Left forelimb (tissue), 1 donor: ENCODE measurements around the gene H6PD.

Experiments used
- DNase-seq: peaks from one replicate; pipeline ENCODE4 v3.0.0-alpha.2; 2018; ENCODE audit warnings: low spot score

Gene H6PD

GRCh38 chr1:9240914-9241820 lies 6.6 kb downstream of the H6PD start:
- DNase-seq, result no peak

GRCh38 chr1:9241891-9242290 lies 7.3 kb downstream of the H6PD start:
- no peak for DNase-seq

GRCh38 chr1:9242338-9242969 lies 7.9 kb downstream of the H6PD start:
- no peak for DNase-seq

- no peak for DNase-seq
Measured at GRCh38 chr1:9243066-9243739, 8.6 kb downstream of the H6PD start.

- DNase-seq, result no peak
Measured at GRCh38 chr1:9244501-9245229, 10.1 kb downstream of the H6PD start.

- DNase-seq, result no peak
Measured at GRCh38 chr1:9245230-9245619, 10.7 kb downstream of the H6PD start.

GRCh38 chr1:9245661-9246060 lies 11.1 kb downstream of the H6PD start:
- no peak for DNase-seq

GRCh38 chr1:9246215-9246614 lies 11.6 kb downstream of the H6PD start:
- no peak for DNase-seq

- no peak for DNase-seq
Measured at GRCh38 chr1:9246841-9247785, 12.5 kb downstream of the H6PD start.

- no peak for DNase-seq
Measured at GRCh38 chr1:9247894-9248293, 13.3 kb downstream of the H6PD start.

- DNase-seq, result no peak
Measured at GRCh38 chr1:9248341-9249262, 14.0 kb downstream of the H6PD start.

GRCh38 chr1:9249263-9249533 lies 14.6 kb downstream of the H6PD start:
- no peak for DNase-seq

GRCh38 chr1:9249534-9250410 lies 15.2 kb downstream of the H6PD start:
- no peak for DNase-seq

- DNase-seq, result no peak
Measured at GRCh38 chr1:9250411-9251381, 16.1 kb downstream of the H6PD start.

GRCh38 chr1:9251501-9251900 lies 16.9 kb downstream of the H6PD start:
- no peak for DNase-seq

- DNase-seq, result no peak
Measured at GRCh38 chr1:9253004-9253403, 18.4 kb downstream of the H6PD start.

GRCh38 chr1:9253453-9254105 lies 19.0 kb downstream of the H6PD start:
- no peak for DNase-seq

GRCh38 chr1:9256332-9256731 lies 21.8 kb downstream of the H6PD start:
- DNase-seq, result no peak
